Measurements from ENCODE around the gene PDE3A.
"Not testable (repeated sequence)": the region's sequence is repeated elsewhere in the genome, so short reads cannot be mapped to it uniquely, and the experiment has no call there.

PDE3A gene

GRCh38 chr12:20368114-20368650 is at the start of gene PDE3A:
TSS of gene PDE3A (plus strand) at chr12:20368537. CDS start at chr12:20369285, 748 bp downstream.
- peak; percentile 10 for DNase-seq

GRCh38 chr12:20319366-20319765 is 49.0 kb upstream of the PDE3A start:
- no peak for DNase-seq

GRCh38 chr12:20320552-20320951 is 47.8 kb upstream of the PDE3A start:
- DNase-seq = no peak

- DNase-seq = not testable (repeated sequence)
Observed at GRCh38 chr12:20330826-20331505, 37.4 kb upstream of the PDE3A start.

GRCh38 chr12:20339060-20339459 is 29.3 kb upstream of the PDE3A start:
- DNase-seq = no peak

GRCh38 chr12:20342111-20342510 is 26.2 kb upstream of the PDE3A start:
- no peak for DNase-seq

GRCh38 chr12:20345866-20346265 is 22.5 kb upstream of the PDE3A start:
- no peak for DNase-seq

- no peak for DNase-seq
Observed at GRCh38 chr12:20350026-20350425, 18.3 kb upstream of the PDE3A start.

GRCh38 chr12:20350495-20350894 is 17.8 kb upstream of the PDE3A start:
- DNase-seq = no peak

- DNase-seq = no peak
Observed at GRCh38 chr12:20351406-20351805, 16.9 kb upstream of the PDE3A start.

- no peak for DNase-seq
Observed at GRCh38 chr12:20356048-20356447, 12.3 kb upstream of the PDE3A start.

- no peak for DNase-seq
Observed at GRCh38 chr12:20360407-20360806, 7.9 kb upstream of the PDE3A start.

- DNase-seq = no peak
Observed at GRCh38 chr12:20361416-20361815, 6.9 kb upstream of the PDE3A start.

GRCh38 chr12:20364501-20364900 is 3.8 kb upstream of the PDE3A start:
- DNase-seq = peak; percentile 71

- no peak for DNase-seq
Observed at GRCh38 chr12:20366776-20367409, 1.4 kb upstream of the PDE3A start.

GRCh38 chr12:20367583-20368113 is 689 bp upstream of the PDE3A start:
- no peak for DNase-seq

GRCh38 chr12:20368651-20369304 is 441 bp downstream of the PDE3A start:
- peak; percentile 29 for DNase-seq

GRCh38 chr12:20369305-20370013 is 1.1 kb downstream of the PDE3A start:
- peak; percentile 76 for DNase-seq

GRCh38 chr12:20370014-20370386 is 1.7 kb downstream of the PDE3A start:
- DNase-seq = peak; percentile 21

GRCh38 chr12:20370866-20371519 is 2.7 kb downstream of the PDE3A start:
- no peak for DNase-seq

- no peak for DNase-seq
Observed at GRCh38 chr12:20372326-20373096, 4.2 kb downstream of the PDE3A start.

GRCh38 chr12:20374795-20375194 is 6.5 kb downstream of the PDE3A start:
- DNase-seq = no peak
